B cell (primary cell): ENCODE results near the gene GALM. TPM values are rescaled to one million over a fixed set of nuclear protein-coding genes. Genes with fewer than 3 reads are reported as not detected.

Source experiments
- ATAC-seq: fragments of 200-7000 bp; cut with Tn5 transposase; one replicate; pipeline ENCODE4 v1.10.0; 2021; ENCODE audit warnings: low read depth, mild to moderate bottlenecking, moderate number of reproducible peaks, moderate library complexity
- CTCF ChIA-PET: fragments of 350-600 bp; sonication (Branson Sonifier 250); formaldehyde crosslinking; loops from one replicate; lab custom pipeline; 2021; ENCODE audit warnings: antibody characterized with exemption, inconsistent platforms; lab: Charles Lee
- POLR2A ChIA-PET: fragments of 350-600 bp; sonication (Branson Sonifier 250); formaldehyde crosslinking; loops from one replicate; lab custom pipeline; 2021; ENCODE audit warnings: antibody characterized with exemption; lab: Charles Lee
- DNase-seq: peaks from one replicate; pipeline ENCODE4 v3.0.0; 2013
- H2AFZ ChIP-seq: 2 replicates; pipeline ENCODE4 v1.6.1; 2012; ENCODE audit warnings: mild to moderate bottlenecking, low read depth, low read length; ENCODE audit not compliant: insufficient read depth, poor library complexity, severe bottlenecking
- H3K27ac ChIP-seq, 2 donors: 1 replicate in 1 of 2; 2 replicates in 1 of 2; pipeline ENCODE4 v1.5.1; 2012 to 2013; ENCODE audit warnings: low read length in 2 of 2, mild to moderate bottlenecking in 2 of 2, moderate library complexity in 1 of 2
- H3K27me3 ChIP-seq, 4 experiments: fragments of 200-600 bp in 1 of 4; sonication (generic) in 1 of 4; replicated peaks in 1 of 4; 1 replicate in 2 of 4; 2 replicates in 2 of 4; pipeline versions ENCODE4 v1.6.1 to v1.7.0; 2013 to 2016; ENCODE audit warnings: low read length in 3 of 4, mild to moderate bottlenecking in 2 of 4, mixed read lengths in 1 of 4, moderate library complexity in 1 of 4; ENCODE audit not compliant: insufficient read depth in 4 of 4, control insufficient read depth in 3 of 4; ENCODE audit errors: control extremely low read depth in 1 of 4
- H3K36me3 ChIP-seq, 2 experiments: replicated peaks in 1 of 2; 1 replicate in 1 of 2; 2 replicates in 1 of 2; pipeline versions ENCODE4 v1.6.1 to v1.7.1; 2013; ENCODE audit warnings: low read length in 1 of 2; ENCODE audit not compliant: insufficient read depth in 2 of 2, control insufficient read depth in 1 of 2; ENCODE audit errors: control extremely low read depth in 1 of 2, extremely low read depth in 1 of 2
- H3K4me1 ChIP-seq, 2 donors: fragments of 200-600 bp in 1 of 2; sonication (generic) in 1 of 2; 1 replicate in 1 of 2; 2 replicates in 1 of 2; pipeline versions ENCODE4 v1.5.1 to v1.6.1; 2013 to 2017; ENCODE audit warnings: low read length in 2 of 2; ENCODE audit not compliant: control insufficient read depth in 2 of 2, insufficient read depth in 2 of 2
- H3K4me2 ChIP-seq: replicated peaks from 2 replicates; pipeline ENCODE3; 2012; ENCODE audit warnings: mild to moderate bottlenecking, low read depth, low read length; ENCODE audit not compliant: poor library complexity, severe bottlenecking
- H3K4me3 ChIP-seq, 5 experiments: fragments of 200-600 bp in 1 of 5; sonication (generic) in 1 of 5; 1 replicate in 3 of 5; 2 replicates in 2 of 5; pipeline versions ENCODE4 v1.5.1 to v1.7.0; 2011 to 2016; ENCODE audit warnings: low read length in 4 of 5, mild to moderate bottlenecking in 4 of 5, low read depth in 2 of 5, control low read depth in 1 of 5, moderate library complexity in 1 of 5; ENCODE audit not compliant: insufficient read depth in 1 of 5; ENCODE audit errors: control extremely low read depth in 1 of 5, extremely low read depth in 1 of 5
- H3K79me2 ChIP-seq: fragments of 200-600 bp; sonication (generic); one replicate; pipeline ENCODE4 v1.6.0; 2016; ENCODE audit warnings: low read length; ENCODE audit not compliant: control insufficient read depth, insufficient read depth
- H3K9ac ChIP-seq: fragments of 200-600 bp; sonication (generic); 2 replicates; pipeline ENCODE4 v1.6.1; 2017; ENCODE audit warnings: mild to moderate bottlenecking, low read length, moderate library complexity
- H3K9me3 ChIP-seq, 3 donors: one replicate each; pipeline versions ENCODE4 v1.6.1 to v1.7.1; 2013; ENCODE audit warnings: low read length in 2 of 3; ENCODE audit not compliant: control insufficient read depth in 2 of 3, insufficient read depth in 1 of 3; ENCODE audit errors: control extremely low read depth in 1 of 3
- H4K20me1 ChIP-seq: 2 replicates; pipeline ENCODE4 v1.6.0; 2012; ENCODE audit warnings: mild to moderate bottlenecking, low read length; ENCODE audit not compliant: insufficient read depth, control insufficient read depth, poor library complexity, severe bottlenecking
- H3K27ac Mint-ChIP-seq: one replicate; pipeline ENCODE4 v1.8.0; 2021; ENCODE audit warnings: mixed read lengths
- H3K27me3 Mint-ChIP-seq: one replicate; pipeline ENCODE4 v1.8.0; 2021; ENCODE audit warnings: mixed read lengths
- H3K4me1 Mint-ChIP-seq: one replicate; pipeline ENCODE4 v1.8.0; 2021; ENCODE audit warnings: mixed read lengths
- H3K4me3 Mint-ChIP-seq: one replicate; pipeline ENCODE4 v1.8.0; 2021; ENCODE audit warnings: mixed read lengths
- H3K9me3 Mint-ChIP-seq: one replicate; pipeline ENCODE4 v1.8.0; 2022; ENCODE audit warnings: mixed read lengths; ENCODE audit not compliant: insufficient read depth
- CTCF ChIP-seq: fragments of 200-600 bp; IDR thresholded peaks from one replicate; pipeline ENCODE4 v1.8.0; 2022; ENCODE audit warnings: antibody characterized with exemption, mild to moderate bottlenecking
- EZH2 ChIP-seq: IDR thresholded peaks from 2 replicates; pipeline ENCODE4 v1.6.1; 2012; ENCODE audit warnings: borderline replicate concordance, low read depth, mild to moderate bottlenecking, moderate library complexity, low read length; ENCODE audit not compliant: insufficient read depth, poor library complexity, severe bottlenecking
- WGBS: methylation state at CpG from one replicate; pipeline ENCODE4 v1.1.5; 2013; ENCODE audit warnings: missing lambda C conversion rate; ENCODE audit not compliant: insufficient coverage; 5-methylcytosine and 5-hydroxymethylcytosine counted together
- intact Hi-C: fragments of 100-400 bp; cut with micrococcal nuclease; formaldehyde crosslinking; loops from one replicate; pipeline ENCODE4 v1.10.0; 2022
- polyA plus RNA-seq: library from polyadenylated mRNA; depleted of rRNA; stranded (reverse); fragments of >200 nt; gene quantifications from 2 replicates; pipeline ENCODE4 v1.2.3, GENCODE V29; 2012
- total RNA-seq, 2 donors: library from RNA; stranded (reverse); fragments of 120-200 nt in 1 of 2; gene quantifications; 1 replicate in 1 of 2; 2 replicates in 1 of 2; pipeline versions ENCODE4 v1.2.3 to v1.2.4, GENCODE V29; 2013 to 2022

GALM gene
- total and polyA plus RNA-seq, 2 donors (not counting 1 experiment from before 2014, with no cell fraction given): 5.1 to 9.7 TPM

- WGBS: 98% methylated on average over 6 of the region's 7 CpGs
- Histone ChIP-seq H2AFZ (no peak overlapping the region), H3K4me1 (no peaks in the 10 kb centered on the region), H3K79me2 (no peaks in the 10 kb centered on the region), H3K27ac (no peak overlapping the region), H3K36me3 (peaks cover 5 to 25% of the 10 kb centered on the region in 2 experiments), H4K20me1 (no peaks in the 10 kb centered on the region), H3K9me3 (no peaks in the 10 kb centered on the region), H3K4me2 (no peak overlapping the region), H3K27me3 (no peaks in the 10 kb centered on the region), H3K4me3 (no peak overlapping the region), H3K9ac (no peak overlapping the region)
- intact Hi-C loops: no loop called here
- Mint-ChIP-seq H3K9me3 (no peaks in the 10 kb centered on the region), H3K4me3 (no peak overlapping the region), H3K4me1 (no peaks in the 10 kb centered on the region), H3K27me3 (no peaks in the 10 kb centered on the region), H3K27ac (no peak overlapping the region)
- ATAC-seq (no peak), DNase-seq (no peak)
- CTCF ChIA-PET: interaction anchor here (0.7 kb wide), 1 partner anchor 17 kb away, joined by 3 read pairs; no protein-coding TSS in a partner anchor
- POLR2A ChIA-PET: no interaction called here
- TF ChIP-seq EZH2 (no peak), CTCF (no peak)
Measured at GRCh38 chr2:38683766-38684165, 17.9 kb downstream of the GALM start.

- H4K20me1 ChIP-seq: no peaks in the 10 kb centered on the region
- ATAC-seq (no peak), DNase-seq (no peak)
- TF ChIP-seq EZH2 (no peak), CTCF (no peak)
- no peaks in the 10 kb centered on the region for H3K79me2 ChIP-seq
- H3K4me1 ChIP-seq: no peaks in the 10 kb centered on the region
- POLR2A ChIA-PET: no interaction called here
- Mint-ChIP-seq H3K9me3 (no peaks in the 10 kb centered on the region), H3K27ac (no peak overlapping the region), H3K4me3 (no peak overlapping the region), H3K27me3 (no peaks in the 10 kb centered on the region), H3K4me1 (no peaks in the 10 kb centered on the region)
- CTCF ChIA-PET: interaction anchor here (1.0 kb wide), 1 partner anchor 1467 kb away, joined by 3 read pairs; no protein-coding TSS in a partner anchor
- H3K4me2 ChIP-seq: no peak overlapping the region
- no peak overlapping the region for H3K27ac ChIP-seq
- H3K27me3 ChIP-seq: no peaks in the 10 kb centered on the region
- H3K4me3 ChIP-seq: no peak overlapping the region
- H3K9ac ChIP-seq: no peak overlapping the region
- intact Hi-C loops: no loop called here
- H3K36me3 ChIP-seq: peaks cover 5 to 31% of the 10 kb centered on the region in 2 experiments
- WGBS: 95% methylated on average over 2 of the region's 3 CpGs
- H3K9me3 ChIP-seq: no peaks in the 10 kb centered on the region
- H2AFZ ChIP-seq: no peak overlapping the region
Measured at GRCh38 chr2:38685116-38685735, 19.3 kb downstream of the GALM start.
